IMR-90 (cell line): ENCODE data around the gene CEP72. TPM values are rescaled to one million over a fixed set of nuclear protein-coding genes. Genes with fewer than 3 reads are reported as not detected.

Source experiments
- ATAC-seq: fragments of 200-7000 bp; cut with Tn5 transposase; 2 replicates; pipeline ENCODE4 v1.9.1; 2020; ENCODE audit warnings: low read depth, mild to moderate bottlenecking, moderate library complexity
- BruUV-seq: library from RNA; stranded (reverse); fragments of 400-500 nt; replicated peaks from 2 replicates; lab custom pipeline; 2021; lab: Mats Ljungman, UMichigan
- CTCF ChIA-PET: fragments of 300-600 bp; formaldehyde crosslinking; extraction: SDS; loops from one replicate; lab custom pipeline; 2021; ENCODE audit warnings: antibody characterized with exemption; lab: Yijun Ruan, JAX
- POLR2A ChIA-PET: fragments of 300-600 bp; sonication (Branson Sonifier 250); formaldehyde crosslinking; loops from one replicate; lab custom pipeline; 2022; ENCODE audit warnings: antibody characterized with exemption; ENCODE audit not compliant: unreplicated experiment; lab: Charles Lee
- DNase-seq: peaks from one replicate; pipeline ENCODE4 v3.0.0; 2013
- H2AFZ ChIP-seq: replicated peaks from 2 replicates; pipeline ENCODE3; 2013; ENCODE audit warnings: low read length, mild to moderate bottlenecking; ENCODE audit not compliant: poor library complexity
- H2AK5ac ChIP-seq: 2 replicates; pipeline ENCODE4 v1.6.1; 2013; ENCODE audit warnings: low read depth, low read length, inconsistent platforms
- H2AK9ac ChIP-seq: replicated peaks from 2 replicates; pipeline ENCODE3; 2013; ENCODE audit warnings: mild to moderate bottlenecking, low read depth, low read length, moderate library complexity; ENCODE audit not compliant: poor library complexity
- H2BK120ac ChIP-seq: 2 replicates; pipeline ENCODE4 v1.6.1; 2013; ENCODE audit warnings: low read depth, low read length, inconsistent platforms
- H2BK15ac ChIP-seq: 3 replicates; pipeline ENCODE4 v1.6.1; 2013; ENCODE audit warnings: low read depth, low read length, inconsistent platforms
- H2BK20ac ChIP-seq: 2 replicates; pipeline ENCODE4 v1.6.1; 2013; ENCODE audit warnings: low read depth, mild to moderate bottlenecking, inconsistent platforms, low read length, moderate library complexity
- H2BK5ac ChIP-seq: 2 replicates; pipeline ENCODE4 v1.6.1; 2013; ENCODE audit warnings: mild to moderate bottlenecking, low read depth, low read length, inconsistent platforms; ENCODE audit not compliant: poor library complexity, severe bottlenecking
- H3K14ac ChIP-seq: replicated peaks from 2 replicates; pipeline ENCODE4 v1.6.1; 2013; ENCODE audit warnings: low read depth, low read length, inconsistent platforms
- H3K18ac ChIP-seq: 2 replicates; pipeline ENCODE4 v1.6.1; 2013; ENCODE audit warnings: low read depth, low read length, control low read depth
- H3K23ac ChIP-seq: 2 replicates; pipeline ENCODE4 v1.6.1; 2013; ENCODE audit warnings: low read depth, low read length, inconsistent platforms
- H3K27ac ChIP-seq: 2 replicates; pipeline ENCODE4 v1.5.1; 2013; ENCODE audit warnings: mild to moderate bottlenecking, control low read depth, low read length; ENCODE audit not compliant: insufficient read depth
- H3K27me3 ChIP-seq: 2 replicates; pipeline ENCODE4 v1.6.1; 2013; ENCODE audit warnings: low read length; ENCODE audit not compliant: control insufficient read depth, insufficient read depth
- H3K36me3 ChIP-seq: 2 replicates; pipeline ENCODE4 v1.6.1; 2013; ENCODE audit warnings: low read length, mixed read lengths; ENCODE audit not compliant: control insufficient read depth, insufficient read depth
- H3K4ac ChIP-seq: 2 replicates; pipeline ENCODE4 v1.6.1; 2013; ENCODE audit warnings: low read depth, low read length, inconsistent platforms
- H3K4me1 ChIP-seq: 2 replicates; pipeline ENCODE4 v1.6.1; 2013; ENCODE audit warnings: low read length, mixed read lengths; ENCODE audit not compliant: control insufficient read depth, insufficient read depth
- H3K4me2 ChIP-seq: 2 replicates; pipeline ENCODE4 v1.6.1; 2013; ENCODE audit warnings: low read depth, mild to moderate bottlenecking, control low read depth, low read length, moderate library complexity
- H3K4me3 ChIP-seq: 2 replicates; pipeline ENCODE4 v1.5.1; 2013; ENCODE audit warnings: low read depth, mild to moderate bottlenecking, control low read depth, low read length, moderate library complexity; ENCODE audit not compliant: insufficient read depth
- H3K56ac ChIP-seq: 2 replicates; pipeline ENCODE4 v1.6.1; 2013; ENCODE audit warnings: low read length, inconsistent platforms; ENCODE audit not compliant: insufficient read depth; ENCODE audit errors: extremely low read depth
- H3K79me1 ChIP-seq, 2 experiments: 2 replicates each; pipeline ENCODE4 v1.6.1; 2013; ENCODE audit warnings: low read length in 2 of 2, inconsistent platforms in 1 of 2, low read depth in 1 of 2
- H3K9ac ChIP-seq: 2 replicates; pipeline ENCODE4 v1.6.1; 2013; ENCODE audit warnings: low read depth, low read length, control low read depth
- H3K9me1 ChIP-seq: 2 replicates; pipeline ENCODE4 v1.6.1; 2013; ENCODE audit warnings: low read length, inconsistent platforms; ENCODE audit not compliant: insufficient read depth
- H3K9me3 ChIP-seq: 2 replicates; pipeline ENCODE4 v1.6.1; 2013; ENCODE audit warnings: low read length; ENCODE audit not compliant: control insufficient read depth, insufficient read depth
- H4K20me1 ChIP-seq: 2 replicates; pipeline ENCODE4 v1.6.1; 2013; ENCODE audit warnings: low read length, inconsistent platforms; ENCODE audit not compliant: insufficient read depth
- H4K5ac ChIP-seq: 2 replicates; pipeline ENCODE4 v1.6.1; 2013; ENCODE audit warnings: mild to moderate bottlenecking, low read depth, low read length, control low read depth
- H4K8ac ChIP-seq, 2 experiments: 2 replicates each; pipeline ENCODE4 v1.6.1; 2013; ENCODE audit warnings: low read depth in 2 of 2, low read length in 2 of 2, control low read depth in 1 of 2, inconsistent platforms in 1 of 2
- H4K91ac ChIP-seq: 2 replicates; pipeline ENCODE4 v1.6.1; 2013; ENCODE audit warnings: low read depth, low read length, inconsistent platforms; ENCODE audit not compliant: insufficient read depth
- CHD1 ChIP-seq: IDR thresholded peaks from 2 replicates; pipeline ENCODE4 v1.6.1; 2012; ENCODE audit warnings: low read depth, low read length, improper control_type of control experiment
- CTCF ChIP-seq: conservative IDR thresholded peaks from 2 replicates; pipeline ENCODE4 v1.5.1; 2012; ENCODE audit warnings: mild to moderate bottlenecking, low read depth, low read length, improper control_type of control experiment
- ELK1 ChIP-seq: fragments of 150-350 bp; IDR thresholded peaks from 2 replicates; pipeline ENCODE4 v1.6.1; 2016; ENCODE audit warnings: low read depth, mild to moderate bottlenecking, low read length, moderate library complexity, borderline replicate concordance
- FOS ChIP-seq: fragments of 150-350 bp; IDR thresholded peaks from 2 replicates; pipeline ENCODE4 v1.6.1; 2016; ENCODE audit warnings: low read depth, low read length
- MAZ ChIP-seq: IDR thresholded peaks from 2 replicates; pipeline ENCODE4 v1.6.1; 2012; ENCODE audit warnings: low read depth, mild to moderate bottlenecking, low read length, improper control_type of control experiment, moderate library complexity, borderline replicate concordance
- MXI1 ChIP-seq: IDR thresholded peaks from 2 replicates; pipeline ENCODE4 v1.6.1; 2012; ENCODE audit warnings: low read depth, mild to moderate bottlenecking, low read length, moderate library complexity, borderline replicate concordance
- NFE2L2 ChIP-seq: fragments of 150-350 bp; IDR thresholded peaks from 2 replicates; pipeline ENCODE4 v1.6.1; 2016; ENCODE audit warnings: low read depth, mild to moderate bottlenecking, low read length
- SMC3 ChIP-seq: fragments of 150-350 bp; IDR thresholded peaks from 2 replicates; pipeline ENCODE4 v1.6.1; 2016; ENCODE audit warnings: low read depth, mild to moderate bottlenecking, antibody characterized with exemption, low read length, moderate library complexity
- USF2 ChIP-seq: fragments of 150-350 bp; IDR thresholded peaks from 2 replicates; pipeline ENCODE4 v1.6.1; 2017; ENCODE audit warnings: mild to moderate bottlenecking, antibody characterized with exemption, low read length, low read depth
- dilution Hi-C: fragments of 300-500 bp; cut with HindIII; formaldehyde crosslinking; loops from one replicate; pipeline ENCODE4 v1.14.3; 2018; ENCODE audit warnings: low sequenced_read_pairs; ENCODE audit not compliant: unreplicated experiment
- in situ Hi-C: fragments of 300-500 bp; cut with MboI; formaldehyde crosslinking; loops from 3 replicates; pipeline ENCODE4 v1.14.3; 2019; ENCODE audit warnings: low sequenced_read_pairs, inconsistent platforms, mixed read lengths
- intact Hi-C: fragments of 100-400 bp; cut with micrococcal nuclease; formaldehyde crosslinking; loops from 2 replicates; pipeline ENCODE4 v1.10.0; 2022
- polyA plus RNA-seq, 3 experiments: library from polyadenylated mRNA; depleted of rRNA; stranded (reverse); fragments of >200 nt; gene quantifications; 2 replicates each; pipeline ENCODE4 v1.2.3, GENCODE V29; 2012; ENCODE audit warnings: low replicate concordance in 1 of 3
- total RNA-seq: library from RNA; depleted of rRNA; stranded (reverse); fragments of >200 nt; gene quantifications from 2 replicates; pipeline ENCODE4 v1.2.3, GENCODE V29; 2012

Gene CEP72
- total and polyA plus RNA-seq, 2 of the 4 experiments (the other 2 are of a cell fraction), result 2.9 to 4.3 TPM

- H3K79me1 ChIP-seq, result no peaks in the 10 kb centered on the region
- H3K9me1 ChIP-seq, result no peaks in the 10 kb centered on the region; the same call in 1 of the 2 replicates
- H3K4me1 ChIP-seq, result no peaks in the 10 kb centered on the region
- H3K4ac ChIP-seq, result no peak overlapping the region
- H2AK9ac ChIP-seq, result no peak overlapping the region
- intact Hi-C loops (no loop called here), in situ Hi-C loops (no loop called here), dilution Hi-C loops (no loop called here)
- H3K56ac ChIP-seq, result no peak overlapping the region
- ATAC-seq, result no peak
- no peak overlapping the region for H2BK5ac ChIP-seq
- H3K23ac ChIP-seq, result no peak overlapping the region
- H3K36me3 ChIP-seq, result no peaks in the 10 kb centered on the region
- no peak overlapping the region for H3K14ac ChIP-seq
- no peak overlapping the region for H2AK5ac ChIP-seq
- H4K91ac ChIP-seq, result no peak overlapping the region
- H3K9me3 ChIP-seq, result no peaks in the 10 kb centered on the region
- no TSS peak for BruUV-seq
- H2BK20ac ChIP-seq, result no peak overlapping the region
- no peak overlapping the region for H3K4me2 ChIP-seq
- no peak overlapping the region for H3K27ac ChIP-seq
- no peak overlapping the region for H3K9ac ChIP-seq
- no peak overlapping the region for H4K5ac ChIP-seq
- ChIA-PET POLR2A (no interaction called here), CTCF (no interaction called here)
- DNase-seq, result no peak
- H3K18ac ChIP-seq, result no peak overlapping the region
- H2AFZ ChIP-seq, result no peak overlapping the region
- no peak overlapping the region for H4K8ac ChIP-seq
- H4K20me1 ChIP-seq, result no peaks in the 10 kb centered on the region
- H2BK120ac ChIP-seq, result no peak overlapping the region
- peaks cover 33% of the 10 kb centered on the region for H3K27me3 ChIP-seq
- TF ChIP-seq USF2 (no peak), FOS (no peak), CHD1 (no peak), CTCF (no peak), ELK1 (no peak), MAZ (no peak), NFE2L2 (no peak), SMC3 (no peak), MXI1 (no peak)
- no peak overlapping the region for H2BK15ac ChIP-seq
- no peak overlapping the region for H3K4me3 ChIP-seq
Observed at GRCh38 chr5:590346-590745, 21.8 kb upstream of the CEP72 start.
